IMR-90 (cell line): ENCODE measurements around the gene NKD1.

ENCODE experiments used
- BHLHE40 ChIP-seq: fragments of 150-350 bp; IDR thresholded peaks from 2 replicates; pipeline ENCODE4 v1.6.1; 2016; ENCODE audit warnings: mild to moderate bottlenecking, low read depth, low read length
- CEBPB ChIP-seq: IDR thresholded peaks from 2 replicates; pipeline ENCODE4 v1.6.1; 2012; ENCODE audit warnings: low read depth, low read length, improper control_type of control experiment
- CHD1 ChIP-seq: IDR thresholded peaks from 2 replicates; pipeline ENCODE4 v1.6.1; 2012; ENCODE audit warnings: low read depth, low read length, improper control_type of control experiment
- FOS ChIP-seq: fragments of 150-350 bp; IDR thresholded peaks from 2 replicates; pipeline ENCODE4 v1.6.1; 2016; ENCODE audit warnings: low read depth, low read length
- MAZ ChIP-seq: IDR thresholded peaks from 2 replicates; pipeline ENCODE4 v1.6.1; 2012; ENCODE audit warnings: low read depth, mild to moderate bottlenecking, low read length, improper control_type of control experiment, moderate library complexity, borderline replicate concordance
- MXI1 ChIP-seq: IDR thresholded peaks from 2 replicates; pipeline ENCODE4 v1.6.1; 2012; ENCODE audit warnings: low read depth, mild to moderate bottlenecking, low read length, moderate library complexity, borderline replicate concordance
- POLR2A ChIP-seq: IDR thresholded peaks from 2 replicates; pipeline ENCODE4 v1.6.1; 2012; ENCODE audit warnings: mild to moderate bottlenecking, low read depth, low read length
- RAD21 ChIP-seq: IDR thresholded peaks from 2 replicates; pipeline ENCODE4 v1.6.1; 2012; ENCODE audit warnings: low read length, improper control_type of control experiment
- RCOR1 ChIP-seq: IDR thresholded peaks from 2 replicates; pipeline ENCODE4 v1.6.1; 2012; ENCODE audit warnings: mild to moderate bottlenecking, low read length, improper control_type of control experiment; ENCODE audit not compliant: insufficient replicate concordance
- RFX5 ChIP-seq: IDR thresholded peaks from 2 replicates; pipeline ENCODE4 v1.8.0; 2012; ENCODE audit warnings: low read depth, mild to moderate bottlenecking, low read length, moderate library complexity
- SMC3 ChIP-seq: fragments of 150-350 bp; IDR thresholded peaks from 2 replicates; pipeline ENCODE4 v1.6.1; 2016; ENCODE audit warnings: low read depth, mild to moderate bottlenecking, antibody characterized with exemption, low read length, moderate library complexity
- TF ChIP-seq, protein P1 (sequence below): conservative IDR thresholded peaks from 2 replicates; pipeline ENCODE4 v1.5.1; 2012; ENCODE audit warnings: mild to moderate bottlenecking, low read depth, low read length, improper control_type of control experiment
- TF ChIP-seq, protein P2 (sequence below): fragments of 150-350 bp; IDR thresholded peaks from 2 replicates; pipeline ENCODE4 v1.6.1; 2017; ENCODE audit warnings: mild to moderate bottlenecking, antibody characterized with exemption, low read length, low read depth
- TF ChIP-seq, protein P3 (sequence below): fragments of 150-350 bp; IDR thresholded peaks from 2 replicates; pipeline ENCODE4 v1.6.1; 2016; ENCODE audit warnings: low read depth, mild to moderate bottlenecking, low read length, moderate library complexity, borderline replicate concordance

DNA sequence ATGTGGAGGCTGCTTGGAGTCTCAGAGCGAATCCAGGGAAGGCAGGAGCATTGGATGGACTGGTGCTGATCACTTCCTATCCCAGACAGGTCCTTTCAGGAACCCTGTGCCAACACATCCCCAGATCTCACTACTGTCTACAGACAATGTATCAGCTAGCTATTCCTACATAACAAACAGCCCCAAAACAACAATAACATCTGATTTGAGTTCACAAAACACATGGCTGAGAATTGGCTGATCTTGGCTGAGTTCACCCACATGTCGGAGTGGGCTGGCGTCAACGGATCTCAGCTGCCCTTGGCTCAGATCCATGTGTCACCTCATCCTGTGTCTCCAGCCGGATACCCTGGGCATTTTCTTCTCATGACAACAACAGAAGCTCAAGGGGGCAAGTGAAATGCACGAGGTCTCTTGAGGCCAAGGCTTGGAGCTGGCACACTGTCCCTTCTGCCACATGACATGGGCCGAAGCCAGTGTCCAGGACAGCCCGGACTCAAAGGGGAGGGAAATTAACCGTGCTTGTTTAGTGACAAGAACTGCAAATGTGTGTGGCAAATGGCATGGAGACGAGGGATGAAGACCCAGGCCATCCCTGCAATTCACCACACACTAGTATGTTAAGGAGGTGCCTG lies 114.2 kb downstream of the NKD1 start:
- TF ChIP-seq POLR2A (no peak), MXI1 (no peak), BHLHE40 (no peak), CEBPB (no peak), FOS (no peak), MAZ (no peak), RFX5 (no peak), RCOR1 (no peak), SMC3 (no peak), CHD1 (no peak), RAD21 (no peak)
- TF ChIP-seq, protein P1, sequence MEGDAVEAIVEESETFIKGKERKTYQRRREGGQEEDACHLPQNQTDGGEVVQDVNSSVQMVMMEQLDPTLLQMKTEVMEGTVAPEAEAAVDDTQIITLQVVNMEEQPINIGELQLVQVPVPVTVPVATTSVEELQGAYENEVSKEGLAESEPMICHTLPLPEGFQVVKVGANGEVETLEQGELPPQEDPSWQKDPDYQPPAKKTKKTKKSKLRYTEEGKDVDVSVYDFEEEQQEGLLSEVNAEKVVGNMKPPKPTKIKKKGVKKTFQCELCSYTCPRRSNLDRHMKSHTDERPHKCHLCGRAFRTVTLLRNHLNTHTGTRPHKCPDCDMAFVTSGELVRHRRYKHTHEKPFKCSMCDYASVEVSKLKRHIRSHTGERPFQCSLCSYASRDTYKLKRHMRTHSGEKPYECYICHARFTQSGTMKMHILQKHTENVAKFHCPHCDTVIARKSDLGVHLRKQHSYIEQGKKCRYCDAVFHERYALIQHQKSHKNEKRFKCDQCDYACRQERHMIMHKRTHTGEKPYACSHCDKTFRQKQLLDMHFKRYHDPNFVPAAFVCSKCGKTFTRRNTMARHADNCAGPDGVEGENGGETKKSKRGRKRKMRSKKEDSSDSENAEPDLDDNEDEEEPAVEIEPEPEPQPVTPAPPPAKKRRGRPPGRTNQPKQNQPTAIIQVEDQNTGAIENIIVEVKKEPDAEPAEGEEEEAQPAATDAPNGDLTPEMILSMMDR = no peak
- TF ChIP-seq, protein P2, sequence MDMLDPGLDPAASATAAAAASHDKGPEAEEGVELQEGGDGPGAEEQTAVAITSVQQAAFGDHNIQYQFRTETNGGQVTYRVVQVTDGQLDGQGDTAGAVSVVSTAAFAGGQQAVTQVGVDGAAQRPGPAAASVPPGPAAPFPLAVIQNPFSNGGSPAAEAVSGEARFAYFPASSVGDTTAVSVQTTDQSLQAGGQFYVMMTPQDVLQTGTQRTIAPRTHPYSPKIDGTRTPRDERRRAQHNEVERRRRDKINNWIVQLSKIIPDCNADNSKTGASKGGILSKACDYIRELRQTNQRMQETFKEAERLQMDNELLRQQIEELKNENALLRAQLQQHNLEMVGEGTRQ = no peak
- TF ChIP-seq, protein P3, sequence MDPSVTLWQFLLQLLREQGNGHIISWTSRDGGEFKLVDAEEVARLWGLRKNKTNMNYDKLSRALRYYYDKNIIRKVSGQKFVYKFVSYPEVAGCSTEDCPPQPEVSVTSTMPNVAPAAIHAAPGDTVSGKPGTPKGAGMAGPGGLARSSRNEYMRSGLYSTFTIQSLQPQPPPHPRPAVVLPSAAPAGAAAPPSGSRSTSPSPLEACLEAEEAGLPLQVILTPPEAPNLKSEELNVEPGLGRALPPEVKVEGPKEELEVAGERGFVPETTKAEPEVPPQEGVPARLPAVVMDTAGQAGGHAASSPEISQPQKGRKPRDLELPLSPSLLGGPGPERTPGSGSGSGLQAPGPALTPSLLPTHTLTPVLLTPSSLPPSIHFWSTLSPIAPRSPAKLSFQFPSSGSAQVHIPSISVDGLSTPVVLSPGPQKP = no peak
